ENCODE results near the gene FEM1A. TPM values are rescaled to one million over a fixed set of nuclear protein-coding genes. Genes with fewer than 3 reads are reported as not detected.

The FEM1A gene
- polyA plus RNA-seq, 1 donor from 2014 or later: 8.7 TPM

GRCh38 chr19:4773047-4773640 is 18.4 kb upstream of the FEM1A start:
- Histone ChIP-seq H3F3A (ENCODE audit: insufficient read depth, low read length, poor library complexity, severe bottlenecking) (no peaks in the 10 kb centered on the region), H3K27me3 (ENCODE audit: insufficient read depth, low read depth, low read length) (no peaks in the 10 kb centered on the region), H3K9ac (ENCODE audit: low read length) (no peak overlapping the region), H3K4me2 (ENCODE audit: low read length) (no peak overlapping the region), H3K9me2 (ENCODE audit: insufficient read depth, low read length) (no peaks in the 10 kb centered on the region), H3K27ac (ENCODE audit: low read length) (no peak overlapping the region), H3K36me3 (ENCODE audit: insufficient read depth, low read length) (no peaks in the 10 kb centered on the region), H3K79me2 (replicated peaks; ENCODE audit: insufficient read depth, low read length) (peaks cover 17% of the 10 kb centered on the region), H3K9me3 (ENCODE audit: low read length) (no peaks in the 10 kb centered on the region), H3K4me3 (ENCODE audit: low read length) (no peak overlapping the region), H4K20me1 (ENCODE audit: insufficient read depth) (peaks cover 9% of the 10 kb centered on the region), H2AFZ (ENCODE audit: low read depth, low read length) (no peak overlapping the region)
- TF ChIP-seq CTCF (IDR thresholded peaks at IDR 0.05; ENCODE audit: poor library complexity, severe bottlenecking): no peak
- no peak for TF ChIP-seq REST (IDR thresholded peaks at IDR 0.05; ENCODE audit: borderline replicate concordance)
- TF ChIP-seq SMC3 (conservative IDR thresholded peaks at IDR 0.05; ENCODE audit: poor library complexity): no peak
- TF ChIP-seq POLR2AphosphoS5 (IDR thresholded peaks at IDR 0.05): no peak
- TF ChIP-seq TAF1 (IDR thresholded peaks at IDR 0.05; ENCODE audit: low read depth): no peak
- TF ChIP-seq EZH2 (IDR thresholded peaks at IDR 0.05; ENCODE audit: borderline replicate concordance, insufficient read depth, low read length, poor library complexity, severe bottlenecking): no peak
- no peak for TF ChIP-seq MXI1 (conservative IDR thresholded peaks at IDR 0.05; ENCODE audit: poor library complexity, severe bottlenecking)
- TF ChIP-seq EP300 (conservative IDR thresholded peaks at IDR 0.05; ENCODE audit: poor library complexity, severe bottlenecking): no peak
- no peak for TF ChIP-seq RAD21 (conservative IDR thresholded peaks at IDR 0.05)

GRCh38 chr19:4774136-4774535 is 17.4 kb upstream of the FEM1A start:
- no peak overlapping the region for H3K9ac ChIP-seq (ENCODE audit: low read length)
- peak overlapping the region; percentile 17 for H3K27ac ChIP-seq (ENCODE audit: low read length)
- no peaks in the 10 kb centered on the region for H3K9me3 ChIP-seq (ENCODE audit: low read length)
- TF ChIP-seq POLR2AphosphoS5 (IDR thresholded peaks at IDR 0.05) (no peak), CTCF (IDR thresholded peaks at IDR 0.05; ENCODE audit: poor library complexity, severe bottlenecking) (no peak), EP300 (conservative IDR thresholded peaks at IDR 0.05; ENCODE audit: poor library complexity, severe bottlenecking) (peak; percentile 21), MXI1 (conservative IDR thresholded peaks at IDR 0.05; ENCODE audit: poor library complexity, severe bottlenecking) (no peak)
- H2AFZ ChIP-seq (ENCODE audit: low read depth, low read length): no peak overlapping the region
- peaks cover 16% of the 10 kb centered on the region for H3K79me2 ChIP-seq (replicated peaks; ENCODE audit: insufficient read depth, low read length)
- H3F3A ChIP-seq (ENCODE audit: insufficient read depth, low read length, poor library complexity, severe bottlenecking): no peaks in the 10 kb centered on the region
- peaks cover 9% of the 10 kb centered on the region for H4K20me1 ChIP-seq (ENCODE audit: insufficient read depth)
- peak overlapping the region; percentile 27 for H3K4me3 ChIP-seq (ENCODE audit: low read length)
- H3K4me2 ChIP-seq (ENCODE audit: low read length): no peak overlapping the region
- H3K9me2 ChIP-seq (ENCODE audit: insufficient read depth, low read length): no peaks in the 10 kb centered on the region
- H3K27me3 ChIP-seq (ENCODE audit: insufficient read depth, low read depth, low read length): no peaks in the 10 kb centered on the region
- H3K36me3 ChIP-seq (ENCODE audit: insufficient read depth, low read length): no peaks in the 10 kb centered on the region

All from neural cell (in vitro differentiated cells).